HL-60 (cell line): ENCODE measurements around the gene CDH23.

ENCODE experiments used
- POLR2AphosphoS5 ChIP-seq: IDR thresholded peaks from 2 replicates; pipeline ENCODE4 v1.6.1; 2012; ENCODE audit warnings: low read depth
- REST ChIP-seq: IDR thresholded peaks from 2 replicates; pipeline ENCODE4 v1.6.1; 2012; ENCODE audit warnings: low read depth; ENCODE audit not compliant: insufficient replicate concordance
- SPI1 ChIP-seq: IDR thresholded peaks from 2 replicates; pipeline ENCODE4 v1.6.1; 2012; ENCODE audit warnings: low read depth, mild to moderate bottlenecking, borderline replicate concordance
- TF ChIP-seq, protein P1 (sequence below): IDR thresholded peaks from one replicate; pipeline ENCODE4 v1.5.1; 2011; ENCODE audit warnings: low read length, control low read depth, inconsistent platforms; ENCODE audit not compliant: insufficient read depth

GRCh38 chr10:71419002-71419540, 22.4 kb downstream of the CDH23 start:
- TF ChIP-seq, protein P1, sequence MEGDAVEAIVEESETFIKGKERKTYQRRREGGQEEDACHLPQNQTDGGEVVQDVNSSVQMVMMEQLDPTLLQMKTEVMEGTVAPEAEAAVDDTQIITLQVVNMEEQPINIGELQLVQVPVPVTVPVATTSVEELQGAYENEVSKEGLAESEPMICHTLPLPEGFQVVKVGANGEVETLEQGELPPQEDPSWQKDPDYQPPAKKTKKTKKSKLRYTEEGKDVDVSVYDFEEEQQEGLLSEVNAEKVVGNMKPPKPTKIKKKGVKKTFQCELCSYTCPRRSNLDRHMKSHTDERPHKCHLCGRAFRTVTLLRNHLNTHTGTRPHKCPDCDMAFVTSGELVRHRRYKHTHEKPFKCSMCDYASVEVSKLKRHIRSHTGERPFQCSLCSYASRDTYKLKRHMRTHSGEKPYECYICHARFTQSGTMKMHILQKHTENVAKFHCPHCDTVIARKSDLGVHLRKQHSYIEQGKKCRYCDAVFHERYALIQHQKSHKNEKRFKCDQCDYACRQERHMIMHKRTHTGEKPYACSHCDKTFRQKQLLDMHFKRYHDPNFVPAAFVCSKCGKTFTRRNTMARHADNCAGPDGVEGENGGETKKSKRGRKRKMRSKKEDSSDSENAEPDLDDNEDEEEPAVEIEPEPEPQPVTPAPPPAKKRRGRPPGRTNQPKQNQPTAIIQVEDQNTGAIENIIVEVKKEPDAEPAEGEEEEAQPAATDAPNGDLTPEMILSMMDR: no peak
- TF ChIP-seq POLR2AphosphoS5: no peak
- TF ChIP-seq SPI1: no peak
- no peak for TF ChIP-seq REST
